Cardiac muscle cell (in vitro differentiated cells and primary cell): ENCODE results near the gene CRYBG2. TPM values are rescaled to one million over a fixed set of nuclear protein-coding genes. Genes with fewer than 3 reads are reported as not detected.
"Not testable (repeated sequence)": the region's sequence is repeated elsewhere in the genome, so short reads cannot be mapped to it uniquely, and the experiment has no call there.

Experiments
- DNase-seq, 2 donors: peaks; one replicate each; pipeline versions ENCODE4 v3.0.0 to v3.0.0-alpha.2; 2010 to 2017; ENCODE audit warnings: low read depth in 1 of 2, low spot score in 1 of 2
- H3K27ac ChIP-seq: fragments of 200-600 bp; sonication (generic); 2 replicates; pipeline ENCODE4 v1.5.1; 2016
- H3K27me3 ChIP-seq: fragments of 200-600 bp; sonication (generic); 2 replicates; pipeline ENCODE4 v1.6.0; 2016; ENCODE audit warnings: control low read depth
- H3K36me3 ChIP-seq: fragments of 200-600 bp; sonication (generic); 2 replicates; pipeline ENCODE4 v1.5.1; 2016; ENCODE audit warnings: control low read depth
- H3K4me1 ChIP-seq: fragments of 200-600 bp; sonication (generic); 2 replicates; pipeline ENCODE4 v1.8.1; 2017; ENCODE audit warnings: low read depth, mild to moderate bottlenecking, mixed run types
- H3K4me3 ChIP-seq: fragments of 200-600 bp; sonication (generic); 2 replicates; pipeline ENCODE4 v1.5.1; 2016; ENCODE audit warnings: mild to moderate bottlenecking
- H3K9me3 ChIP-seq: fragments of 200-600 bp; sonication (generic); 2 replicates; pipeline ENCODE4 v1.5.1; 2017; ENCODE audit warnings: low read depth, mild to moderate bottlenecking, control low read depth
- CTCF ChIP-seq: IDR thresholded peaks from 2 replicates; pipeline ENCODE4 v1.5.1; 2012; ENCODE audit warnings: low read depth, mild to moderate bottlenecking, low read length
- polyA plus RNA-seq: library from polyadenylated mRNA; unstranded; fragments of >200 nt; fragmentation: Nextera tagmentation; extraction: Ambion mirVana; gene quantifications from 2 replicates; pipeline ENCODE4 v1.2.1, GENCODE V29; 2016
- total RNA-seq: library from RNA; depleted of rRNA; stranded (reverse); fragments of >200 nt; gene quantifications from 2 replicates; pipeline ENCODE4 v1.2.3, GENCODE V29; 2016

CRYBG2 gene
- total and polyA plus RNA-seq, 2 experiments from 2014 or later = 0.06 to 1.7 TPM

- no peaks in the 10 kb centered on the region for H3K36me3 ChIP-seq
- no peak for DNase-seq
- H3K27ac ChIP-seq = no peak overlapping the region
- H3K27me3 ChIP-seq = no peaks in the 10 kb centered on the region
- no peak overlapping the region for H3K4me3 ChIP-seq
- no peaks in the 10 kb centered on the region for H3K4me1 ChIP-seq
- no peaks in the 10 kb centered on the region for H3K9me3 ChIP-seq
- no peak for TF ChIP-seq CTCF
These were observed 16.8 kb downstream of the CRYBG2 start for GRCh38 chr1:26337206-26337535.

GRCh38 chr1:26336477-26337205 lies 17.3 kb downstream of the CRYBG2 start:
- Histone ChIP-seq H3K4me3 (peak overlapping the region; percentile 31), H3K9me3 (no peaks in the 10 kb centered on the region), H3K36me3 (no peaks in the 10 kb centered on the region), H3K27ac (no peak overlapping the region), H3K27me3 (no peaks in the 10 kb centered on the region), H3K4me1 (no peaks in the 10 kb centered on the region)
- no peak for TF ChIP-seq CTCF
- DNase-seq = peak; percentile 42 to 76

- Histone ChIP-seq H3K9me3 (no peaks in the 10 kb centered on the region), H3K27me3 (no peaks in the 10 kb centered on the region), H3K4me3 (peak overlapping the region; percentile 31), H3K4me1 (no peaks in the 10 kb centered on the region), H3K36me3 (no peaks in the 10 kb centered on the region), H3K27ac (no peak overlapping the region)
- DNase-seq = no peak
- no peak for TF ChIP-seq CTCF
These were observed 18.0 kb downstream of the CRYBG2 start for GRCh38 chr1:26335774-26336476.

- H3K4me1 ChIP-seq, H3K9me3 ChIP-seq, H3K36me3 ChIP-seq, DNase-seq, H3K4me3 ChIP-seq, H3K27me3 ChIP-seq, H3K27ac ChIP-seq: not testable (repeated sequence)
These were observed 20.6 kb downstream of the CRYBG2 start for GRCh38 chr1:26333312-26333711.

- Histone ChIP-seq H3K4me3 (no peak overlapping the region), H3K36me3 (no peaks in the 10 kb centered on the region), H3K27me3 (no peaks in the 10 kb centered on the region), H3K27ac (no peak overlapping the region), H3K4me1 (no peaks in the 10 kb centered on the region), H3K9me3 (no peaks in the 10 kb centered on the region)
- no peak for TF ChIP-seq CTCF
- no peak for DNase-seq
These were observed 23.7 kb downstream of the CRYBG2 start for GRCh38 chr1:26330276-26330675.

- H3K27me3 ChIP-seq, H3K4me1 ChIP-seq, H3K9me3 ChIP-seq, H3K36me3 ChIP-seq, H3K4me3 ChIP-seq, DNase-seq, H3K27ac ChIP-seq: not testable (repeated sequence)
These were observed 24.6 kb downstream of the CRYBG2 start for GRCh38 chr1:26329380-26329779.
